ENCODE results near the gene SH2B3. TPM values are rescaled to one million over a fixed set of nuclear protein-coding genes. Genes with fewer than 3 reads are reported as not detected.

SH2B3 gene
- polyA plus RNA-seq, 1 donor from 2014 or later, result 3.0 TPM

DNA sequence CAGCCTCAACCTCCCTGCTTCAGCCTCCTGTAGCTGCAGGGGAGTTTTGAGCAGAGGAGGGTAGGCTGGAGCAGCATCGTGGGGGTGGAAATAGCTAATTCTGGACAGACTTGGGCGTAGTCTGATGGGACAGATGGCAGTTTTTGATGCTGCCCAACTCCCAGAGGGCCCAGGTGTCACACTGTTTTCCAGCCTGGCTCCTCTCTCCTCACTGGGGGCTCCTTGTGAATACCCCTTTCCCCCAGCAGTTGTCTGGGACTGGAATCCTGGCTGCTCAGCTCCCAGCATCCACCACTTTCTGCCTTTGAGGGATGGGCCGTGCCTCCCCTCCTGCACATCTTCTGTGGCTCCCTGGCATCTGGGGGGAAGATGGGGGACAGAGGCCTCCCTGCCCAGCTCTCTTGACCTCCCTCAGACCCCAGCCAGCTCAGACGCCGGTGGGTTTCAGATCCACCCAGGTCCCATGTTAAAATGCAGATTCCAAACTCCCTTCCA lies 34.0 kb downstream of the SH2B3 start:
- H3K36me3 ChIP-seq (ENCODE audit: insufficient read depth, low read length), result no peaks in the 10 kb centered on the region
- no peak overlapping the region for H3K27ac ChIP-seq (ENCODE audit: low read length)
- H3K9me2 ChIP-seq (ENCODE audit: insufficient read depth, low read length), result no peaks in the 10 kb centered on the region
- no peak overlapping the region for H3K4me2 ChIP-seq (ENCODE audit: low read length)
- H4K20me1 ChIP-seq (ENCODE audit: insufficient read depth), result no peaks in the 10 kb centered on the region
- no peak overlapping the region for H3K9ac ChIP-seq (ENCODE audit: low read length)
- no peaks in the 10 kb centered on the region for H3K27me3 ChIP-seq (ENCODE audit: insufficient read depth, low read depth, low read length)
- no peak overlapping the region for H2AFZ ChIP-seq (ENCODE audit: low read depth, low read length)
- no peak overlapping the region for H3K4me3 ChIP-seq (ENCODE audit: low read length)
- no peak for TF ChIP-seq EP300 (conservative IDR thresholded peaks at IDR 0.05; ENCODE audit: poor library complexity, severe bottlenecking)
- TF ChIP-seq TAF1 (IDR thresholded peaks at IDR 0.05; ENCODE audit: low read depth), result no peak
- no peak for TF ChIP-seq EZH2 (IDR thresholded peaks at IDR 0.05; ENCODE audit: borderline replicate concordance, insufficient read depth, low read length, poor library complexity, severe bottlenecking)
- no peak for TF ChIP-seq MXI1 (conservative IDR thresholded peaks at IDR 0.05; ENCODE audit: poor library complexity, severe bottlenecking)
- TF ChIP-seq, protein P1, sequence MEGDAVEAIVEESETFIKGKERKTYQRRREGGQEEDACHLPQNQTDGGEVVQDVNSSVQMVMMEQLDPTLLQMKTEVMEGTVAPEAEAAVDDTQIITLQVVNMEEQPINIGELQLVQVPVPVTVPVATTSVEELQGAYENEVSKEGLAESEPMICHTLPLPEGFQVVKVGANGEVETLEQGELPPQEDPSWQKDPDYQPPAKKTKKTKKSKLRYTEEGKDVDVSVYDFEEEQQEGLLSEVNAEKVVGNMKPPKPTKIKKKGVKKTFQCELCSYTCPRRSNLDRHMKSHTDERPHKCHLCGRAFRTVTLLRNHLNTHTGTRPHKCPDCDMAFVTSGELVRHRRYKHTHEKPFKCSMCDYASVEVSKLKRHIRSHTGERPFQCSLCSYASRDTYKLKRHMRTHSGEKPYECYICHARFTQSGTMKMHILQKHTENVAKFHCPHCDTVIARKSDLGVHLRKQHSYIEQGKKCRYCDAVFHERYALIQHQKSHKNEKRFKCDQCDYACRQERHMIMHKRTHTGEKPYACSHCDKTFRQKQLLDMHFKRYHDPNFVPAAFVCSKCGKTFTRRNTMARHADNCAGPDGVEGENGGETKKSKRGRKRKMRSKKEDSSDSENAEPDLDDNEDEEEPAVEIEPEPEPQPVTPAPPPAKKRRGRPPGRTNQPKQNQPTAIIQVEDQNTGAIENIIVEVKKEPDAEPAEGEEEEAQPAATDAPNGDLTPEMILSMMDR (IDR thresholded peaks at IDR 0.05; ENCODE audit: poor library complexity, severe bottlenecking), result no peak
- no peak for TF ChIP-seq SMC3 (conservative IDR thresholded peaks at IDR 0.05; ENCODE audit: poor library complexity)
- no peak for TF ChIP-seq RAD21 (conservative IDR thresholded peaks at IDR 0.05)
- TF ChIP-seq POLR2AphosphoS5 (IDR thresholded peaks at IDR 0.05), result no peak
- H3K9me3 ChIP-seq (ENCODE audit: low read length), result no peaks in the 10 kb centered on the region
- H3F3A ChIP-seq (ENCODE audit: insufficient read depth, low read length, poor library complexity, severe bottlenecking), result no peaks in the 10 kb centered on the region
- H3K79me2 ChIP-seq (replicated peaks; ENCODE audit: insufficient read depth, low read length), result no peaks in the 10 kb centered on the region

DNA sequence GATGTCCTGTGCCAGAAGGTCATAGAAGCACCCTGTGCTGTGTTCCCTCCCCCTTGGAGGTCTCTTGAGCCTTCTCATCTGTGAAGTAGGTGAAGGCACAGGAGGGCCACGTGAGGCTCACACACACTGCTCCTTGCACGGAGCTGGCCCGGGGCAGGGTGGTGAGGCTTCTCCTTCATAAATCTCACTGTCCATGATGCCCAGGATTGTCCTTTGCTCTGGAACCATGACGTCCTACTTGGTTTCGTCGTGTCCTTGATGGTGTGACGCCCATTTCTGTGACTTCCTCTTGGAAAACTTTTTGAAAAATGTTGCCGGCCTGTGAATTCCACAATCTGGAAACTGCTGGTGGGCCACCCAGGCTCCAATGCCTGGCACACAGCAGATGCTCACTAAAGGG lies 34.4 kb downstream of the SH2B3 start:
- H3K36me3 ChIP-seq (ENCODE audit: insufficient read depth, low read length), result no peaks in the 10 kb centered on the region
- H3K4me2 ChIP-seq (ENCODE audit: low read length), result no peak overlapping the region
- no peaks in the 10 kb centered on the region for H4K20me1 ChIP-seq (ENCODE audit: insufficient read depth)
- H3K27ac ChIP-seq (ENCODE audit: low read length), result no peak overlapping the region
- H2AFZ ChIP-seq (ENCODE audit: low read depth, low read length), result no peak overlapping the region
- H3K9me2 ChIP-seq (ENCODE audit: insufficient read depth, low read length), result no peaks in the 10 kb centered on the region
- TF ChIP-seq MXI1 (conservative IDR thresholded peaks at IDR 0.05; ENCODE audit: poor library complexity, severe bottlenecking) (no peak), POLR2AphosphoS5 (IDR thresholded peaks at IDR 0.05) (no peak), SMC3 (conservative IDR thresholded peaks at IDR 0.05; ENCODE audit: poor library complexity) (no peak), TAF1 (IDR thresholded peaks at IDR 0.05; ENCODE audit: low read depth) (no peak)
- no peak overlapping the region for H3K9ac ChIP-seq (ENCODE audit: low read length)
- no peaks in the 10 kb centered on the region for H3K79me2 ChIP-seq (replicated peaks; ENCODE audit: insufficient read depth, low read length)
- H3F3A ChIP-seq (ENCODE audit: insufficient read depth, low read length, poor library complexity, severe bottlenecking), result no peaks in the 10 kb centered on the region
- H3K9me3 ChIP-seq (ENCODE audit: low read length), result no peaks in the 10 kb centered on the region
- no peaks in the 10 kb centered on the region for H3K27me3 ChIP-seq (ENCODE audit: insufficient read depth, low read depth, low read length)
- H3K4me3 ChIP-seq (ENCODE audit: low read length), result no peak overlapping the region

DNA sequence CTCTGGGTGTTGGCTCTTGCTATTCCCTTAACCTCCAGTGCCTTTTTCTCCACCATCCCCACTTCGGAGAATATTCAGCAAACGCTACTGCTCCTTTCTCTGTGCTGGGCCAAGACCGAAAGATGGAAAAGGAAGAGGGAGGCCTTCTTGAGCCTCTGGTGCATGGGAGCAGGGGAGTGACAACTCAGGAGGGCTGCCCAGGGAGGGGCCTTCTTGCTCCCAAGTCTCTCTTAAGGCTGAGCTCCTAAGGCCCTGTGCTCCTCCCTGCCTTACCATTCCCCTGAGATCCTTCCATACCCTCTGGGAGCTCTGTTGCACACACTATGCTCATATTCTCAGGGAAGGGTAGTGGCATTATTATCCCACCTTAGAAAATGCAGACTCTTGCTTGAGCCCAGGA lies 34.9 kb downstream of the SH2B3 start:
- Histone ChIP-seq H3K27me3 (ENCODE audit: insufficient read depth, low read depth, low read length) (no peaks in the 10 kb centered on the region), H3K9ac (ENCODE audit: low read length) (no peak overlapping the region), H3F3A (ENCODE audit: insufficient read depth, low read length, poor library complexity, severe bottlenecking) (no peaks in the 10 kb centered on the region), H3K27ac (ENCODE audit: low read length) (no peak overlapping the region), H3K36me3 (ENCODE audit: insufficient read depth, low read length) (no peaks in the 10 kb centered on the region), H2AFZ (ENCODE audit: low read depth, low read length) (no peak overlapping the region), H3K9me3 (ENCODE audit: low read length) (no peaks in the 10 kb centered on the region), H3K4me2 (ENCODE audit: low read length) (no peak overlapping the region), H3K79me2 (replicated peaks; ENCODE audit: insufficient read depth, low read length) (no peaks in the 10 kb centered on the region), H3K9me2 (ENCODE audit: insufficient read depth, low read length) (no peaks in the 10 kb centered on the region), H3K4me3 (ENCODE audit: low read length) (no peak overlapping the region), H4K20me1 (ENCODE audit: insufficient read depth) (no peaks in the 10 kb centered on the region)
- TF ChIP-seq RAD21 (conservative IDR thresholded peaks at IDR 0.05) (no peak), EZH2 (IDR thresholded peaks at IDR 0.05; ENCODE audit: borderline replicate concordance, insufficient read depth, low read length, poor library complexity, severe bottlenecking) (no peak), POLR2AphosphoS5 (IDR thresholded peaks at IDR 0.05) (no peak), EP300 (conservative IDR thresholded peaks at IDR 0.05; ENCODE audit: poor library complexity, severe bottlenecking) (no peak)

All from neural cell (in vitro differentiated cells).